Head of caudate nucleus (tissue), 42 donors: ENCODE results near the gene TSSC4.

ENCODE experiments used
- DNase-seq, 42 donors: peaks; one replicate each; pipeline versions ENCODE4 v3.0.0 to v3.0.0-alpha.2; 2020 to 2021; ENCODE audit warnings: mixed read lengths in 7 of 42
- intact Hi-C: fragments of 100-400 bp; cut with DNase I; formaldehyde crosslinking; loops from one replicate; pipeline ENCODE4 v1.15.0; 2022

The TSSC4 gene

DNA sequence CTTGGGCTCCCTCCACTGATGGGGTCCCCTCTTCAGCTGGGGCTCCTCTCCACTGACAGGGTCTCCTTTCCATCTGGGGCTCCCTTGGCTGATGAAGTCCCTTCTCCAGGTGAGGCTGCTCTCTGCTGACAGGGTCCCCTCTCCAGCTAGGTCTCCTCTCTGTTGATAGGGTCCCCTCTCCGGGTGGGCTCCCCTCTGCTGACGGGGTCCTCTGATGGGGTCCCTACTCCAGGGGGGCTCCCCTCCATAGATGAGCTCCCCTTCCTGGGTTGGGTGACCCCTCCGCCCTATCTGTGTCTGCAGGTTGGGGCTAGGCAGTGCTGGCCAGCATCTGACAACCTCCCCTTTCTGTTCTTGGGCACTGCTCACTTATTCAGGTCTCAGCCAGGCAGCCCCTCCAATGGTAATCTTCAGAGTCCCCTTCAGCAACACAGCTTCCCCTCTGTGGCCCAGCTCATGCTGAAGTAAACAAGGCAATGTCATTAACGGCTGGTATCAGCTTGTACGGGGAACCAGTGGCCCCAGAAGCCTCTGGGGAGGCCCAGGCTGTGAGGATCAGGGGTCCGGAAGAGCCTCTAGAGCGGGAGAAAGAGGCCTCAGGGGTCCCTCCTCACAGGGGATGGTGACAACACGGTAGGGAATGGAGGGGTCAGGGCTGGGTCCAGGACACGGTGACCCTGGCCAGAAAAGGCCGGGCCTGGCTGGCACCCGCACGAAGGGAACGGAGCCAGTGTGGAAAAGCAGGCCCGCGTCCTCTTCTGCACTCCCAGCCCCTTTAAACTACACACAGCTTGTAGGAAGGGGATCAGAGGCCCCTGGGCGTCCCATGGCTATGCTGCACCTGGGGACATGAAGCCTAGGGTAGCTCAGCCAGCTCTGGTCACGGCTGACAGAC lies 33.0 kb upstream of the TSSC4 start:
- intact Hi-C loops = no loop called here
- no peak for DNase-seq

- intact Hi-C loops = no loop called here
- DNase-seq = no peak
Measured at GRCh38 chr11:2368178-2368850, 32.2 kb upstream of the TSSC4 start.

DNA sequence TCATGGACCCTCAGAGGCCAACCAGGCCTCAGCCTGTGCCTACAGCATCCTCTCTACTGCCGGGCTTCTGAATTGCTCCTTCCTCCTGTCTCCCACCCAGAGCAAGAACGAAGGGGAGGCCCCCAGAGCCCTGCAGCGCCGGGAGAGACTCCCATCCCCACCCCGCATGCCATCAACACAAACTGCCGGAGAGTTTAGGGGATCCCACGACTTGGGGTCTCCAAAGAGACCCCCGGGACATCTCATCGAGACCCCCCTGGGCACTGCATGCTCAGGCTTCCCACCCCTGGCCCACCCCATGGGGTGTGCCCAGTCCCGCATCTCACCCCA lies 31.7 kb upstream of the TSSC4 start:
- intact Hi-C loops = no loop called here
- peak in 1 of 42 donors; percentile 8 for DNase-seq

DNA sequence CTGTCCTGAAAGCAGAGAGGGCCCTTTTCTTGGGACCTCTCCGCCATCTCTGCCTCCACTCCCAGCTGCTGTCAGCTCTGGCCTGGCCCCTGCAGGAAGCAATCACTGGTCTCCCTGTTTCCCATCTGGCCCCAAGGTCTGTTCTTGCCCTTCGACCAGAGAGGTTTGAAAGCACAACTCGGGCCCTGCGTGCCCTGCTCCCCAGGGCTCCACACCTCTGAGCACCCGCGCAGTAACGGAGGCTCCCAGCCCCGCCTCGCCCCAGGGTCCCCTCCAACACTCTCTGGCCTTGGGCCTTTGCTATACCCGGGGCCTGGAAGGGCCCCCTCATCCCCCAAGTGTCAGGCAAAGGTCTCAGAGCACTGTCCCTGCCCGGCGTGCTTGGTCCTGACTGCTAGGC lies 31.2 kb upstream of the TSSC4 start:
- intact Hi-C loops = no loop called here
- DNase-seq = no peak

- peak in 1 of 42 donors; percentile 1 for DNase-seq
- intact Hi-C loops = loop anchor here (10.0 kb wide), 1 partner anchor 55 kb away; no protein-coding TSS in a partner anchor
Measured at GRCh38 chr11:2369896-2370295, 30.7 kb upstream of the TSSC4 start.

DNA sequence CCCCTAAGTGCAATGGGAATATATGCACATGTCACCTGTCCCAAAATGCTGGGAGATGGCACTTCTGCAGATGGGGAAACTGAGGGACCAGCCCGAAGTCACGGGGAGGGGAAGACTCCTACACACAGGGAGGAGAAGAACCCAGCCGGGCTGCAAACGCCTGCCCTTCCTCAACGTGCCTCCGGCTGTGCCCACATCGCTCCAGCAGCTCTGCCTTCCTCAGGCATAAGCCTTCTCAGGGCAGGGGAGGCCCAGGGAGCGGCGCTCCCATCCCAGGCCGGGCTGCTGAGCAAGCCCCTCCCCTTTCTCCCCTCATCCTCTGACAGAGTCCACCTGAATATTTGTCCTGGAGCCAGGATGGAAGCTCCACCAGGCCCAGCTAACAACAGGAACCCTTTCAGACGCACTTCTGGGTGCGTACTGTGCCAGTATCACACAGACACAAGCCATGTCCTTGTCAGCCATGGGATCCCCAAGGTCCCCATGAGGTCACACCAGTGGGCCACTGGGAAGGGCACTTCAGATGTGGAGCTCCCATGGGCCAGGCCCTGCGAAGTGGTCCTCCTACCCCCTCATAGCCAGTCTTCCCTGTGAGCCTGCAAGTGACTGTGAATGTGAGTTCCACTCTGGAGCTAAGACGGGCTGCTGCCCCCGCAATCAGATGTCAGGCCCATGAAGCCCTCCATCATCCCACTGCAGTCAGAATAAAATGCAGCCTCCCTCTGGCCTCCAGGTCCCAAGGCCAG lies 25.9 kb upstream of the TSSC4 start:
- peak in 1 of 42 donors; percentile 12 for DNase-seq
- intact Hi-C loops = loop anchor here (10.0 kb wide), 1 partner anchor 60 kb away; no protein-coding TSS in a partner anchor

- no peak for DNase-seq
- intact Hi-C loops = loop anchor here (10.0 kb wide), 1 partner anchor 61 kb away; no protein-coding TSS in a partner anchor
Measured at GRCh38 chr11:2375341-2375853, 25.2 kb upstream of the TSSC4 start.

DNA sequence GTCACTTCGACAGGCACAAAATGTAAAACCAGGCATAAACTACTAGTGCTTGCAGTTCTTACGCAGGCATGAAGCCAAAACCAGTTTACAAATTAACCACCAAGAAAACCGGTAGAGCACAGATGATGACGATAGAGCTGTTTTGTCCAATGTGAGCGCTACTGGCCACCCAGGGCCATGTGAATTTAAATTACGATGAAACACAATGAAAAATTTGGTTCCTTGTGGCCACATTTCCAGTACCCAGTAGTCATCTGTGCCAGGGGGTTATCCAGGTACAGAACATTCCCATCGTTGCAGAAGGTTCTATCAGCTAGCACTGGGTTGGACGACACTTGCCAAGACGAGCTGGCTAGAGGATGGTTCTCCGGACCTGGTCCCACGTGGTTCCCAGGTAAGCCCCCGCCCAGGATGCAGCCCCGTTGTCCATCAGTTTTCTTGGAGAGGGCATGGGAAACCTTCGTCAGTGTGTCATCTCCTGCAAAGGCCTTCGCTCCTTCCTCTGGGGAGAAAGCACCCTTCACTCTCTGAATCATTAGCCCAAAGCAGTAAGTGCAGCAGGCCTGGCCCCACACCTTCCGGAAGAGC lies 24.5 kb upstream of the TSSC4 start:
- DNase-seq = no peak
- intact Hi-C loops = loop anchor here (10.0 kb wide), 1 partner anchor 61 kb away; no protein-coding TSS in a partner anchor

GRCh38 chr11:2376751-2377451 lies 23.6 kb upstream of the TSSC4 start, which contains the start of gene CD81:
TSS of gene CD81 (plus strand) at chr11:2377310. CDS start at chr11:2377550, 240 bp downstream.
- intact Hi-C loops = loop anchor here (10.0 kb wide), 1 partner anchor 62 kb away; no protein-coding TSS in a partner anchor

GRCh38 chr11:2377511-2378443 lies 22.8 kb upstream of the TSSC4 start:
- intact Hi-C loops = loop anchor here (10.0 kb wide), 1 partner anchor 63 kb away; no protein-coding TSS in a partner anchor
- DNase-seq = peak in 41 of 42 donors; percentile 44 to 90 (median 74)

More at GRCh38 chr11:2376751-2377451, 23.6 kb upstream of the TSSC4 start, which contains the start of gene CD81:
- DNase-seq = peak in 39 of 42 donors; percentile 61 to 90 (median 78)

- DNase-seq = peak in 2 of 42 donors; percentile 10 to 14
- intact Hi-C loops = loop anchor here (10.0 kb wide), 1 partner anchor 64 kb away; no protein-coding TSS in a partner anchor
Measured at GRCh38 chr11:2378527-2379210, 21.9 kb upstream of the TSSC4 start.

DNA sequence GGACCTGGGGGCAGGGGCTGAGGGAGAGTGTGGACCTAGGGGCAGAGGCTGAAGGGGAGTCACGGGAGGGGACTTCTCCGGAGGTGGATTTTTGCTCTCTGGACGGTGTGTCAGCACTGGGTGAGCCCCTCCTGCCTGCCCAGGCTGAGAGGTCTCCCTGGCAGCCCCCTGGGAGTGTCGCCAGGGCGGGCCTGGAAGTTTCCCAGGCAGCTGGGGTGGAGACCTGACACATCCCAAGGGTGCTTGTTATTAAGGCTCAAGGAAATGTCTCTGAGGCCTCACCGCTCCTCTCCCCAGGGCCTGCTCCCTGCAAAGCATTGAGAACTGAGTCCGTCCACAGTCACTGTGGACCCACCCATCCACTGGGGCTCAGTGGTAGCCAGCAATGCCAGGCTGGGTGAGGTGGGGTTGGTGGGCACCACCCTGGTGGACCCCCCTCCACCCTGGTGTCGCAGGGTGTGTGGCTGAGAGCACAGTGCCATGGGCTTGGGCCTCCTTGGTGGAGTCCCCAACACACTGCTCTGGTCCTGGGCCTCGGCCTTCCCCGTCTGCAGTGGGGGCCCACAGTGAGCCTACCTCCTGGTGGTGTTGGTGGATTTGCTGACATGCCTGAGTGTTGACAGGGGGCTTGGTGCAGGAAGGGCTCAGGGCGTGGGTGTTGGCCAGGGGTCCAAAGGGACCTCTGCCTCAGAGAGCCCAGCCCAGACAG lies 20.9 kb upstream of the TSSC4 start:
- DNase-seq = no peak
- intact Hi-C loops = loop anchor here (10.0 kb wide), 1 partner anchor 65 kb away; no protein-coding TSS in a partner anchor

GRCh38 chr11:2380396-2380795 lies 20.2 kb upstream of the TSSC4 start:
- intact Hi-C loops = no loop called here
- no peak for DNase-seq

DNA sequence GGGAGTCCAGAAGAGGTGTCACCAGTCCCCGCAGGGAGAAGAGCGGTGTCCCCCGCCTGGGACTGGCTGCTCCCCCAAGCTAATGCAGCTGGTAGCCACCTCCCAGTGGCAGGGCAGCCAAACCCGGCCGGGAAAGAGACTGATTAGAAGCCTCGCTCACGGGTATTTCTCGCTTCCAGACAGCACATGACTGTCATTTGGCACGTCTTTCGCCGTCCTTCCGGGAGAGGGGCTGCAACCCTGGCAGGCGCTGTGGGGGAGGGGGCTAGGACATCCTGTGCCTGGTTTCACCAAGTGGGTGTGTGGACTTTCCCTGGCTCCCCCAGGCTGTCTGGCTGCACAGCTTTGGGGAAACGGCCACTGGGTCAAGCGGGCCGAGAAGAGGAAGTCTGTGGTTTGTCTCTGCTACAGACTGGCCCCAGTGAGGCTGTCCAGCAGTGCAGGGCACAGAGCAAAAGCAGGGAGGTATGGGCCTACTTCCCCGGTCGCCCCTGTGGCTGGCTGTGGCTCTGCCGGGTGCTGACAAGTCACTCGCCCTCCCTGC lies 19.7 kb upstream of the TSSC4 start:
- intact Hi-C loops = no loop called here
- peak in 36 of 42 donors; percentile 41 to 81 (median 67) for DNase-seq

DNA sequence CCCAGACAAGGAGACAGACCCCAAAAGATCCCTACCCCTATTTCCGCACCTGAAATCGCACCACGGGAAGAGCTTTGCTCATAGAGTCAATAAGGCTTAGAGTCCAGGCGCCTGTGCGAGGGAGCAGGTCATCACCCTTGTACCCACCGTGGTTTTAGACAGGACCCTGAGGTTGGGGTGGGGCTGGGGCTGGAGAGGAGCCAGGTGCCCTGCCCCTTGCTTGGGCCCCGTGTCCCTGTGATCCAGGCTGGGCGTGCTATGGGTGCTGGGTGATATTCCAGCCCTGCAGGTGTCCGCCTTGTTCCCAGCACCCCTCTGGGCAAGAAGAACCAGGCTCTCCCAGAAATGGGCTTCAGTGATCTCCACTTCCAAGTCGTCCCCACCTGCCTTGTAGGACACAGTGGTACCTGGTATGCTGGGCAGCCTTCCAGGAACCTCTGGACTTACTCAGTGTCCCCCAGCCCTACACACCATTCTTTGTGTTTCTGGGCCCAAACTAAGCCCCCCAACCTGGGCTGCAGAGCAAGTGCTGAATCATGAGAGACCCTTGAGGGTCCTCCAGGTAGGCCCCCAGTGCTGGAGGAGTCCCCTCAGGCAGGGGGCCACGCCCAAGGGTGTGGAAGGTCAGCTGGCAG lies 18.9 kb upstream of the TSSC4 start:
- intact Hi-C loops = no loop called here
- DNase-seq = peak in 2 of 42 donors; percentile 6 to 7
